HG03439 (cell line): ENCODE results near the gene MAD1L1.
"Not testable (repeated sequence)": the region's sequence is repeated elsewhere in the genome, so short reads cannot be mapped to it uniquely, and the experiment has no call there.

Source experiments
- ATAC-seq: cut with Tn5 transposase; IDR thresholded peaks from one replicate; pipeline ENCODE4 v1.9.1; 2021; ENCODE audit warnings: mild to moderate bottlenecking, moderate library complexity; ENCODE audit not compliant: unreplicated experiment

MAD1L1 gene

GRCh38 chr7:1831471-1831870 is 401.3 kb downstream of the MAD1L1 start:
- not testable (repeated sequence) for ATAC-seq

- ATAC-seq = not testable (repeated sequence)
Measured at GRCh38 chr7:1829668-1830067, 403.1 kb downstream of the MAD1L1 start.

DNA sequence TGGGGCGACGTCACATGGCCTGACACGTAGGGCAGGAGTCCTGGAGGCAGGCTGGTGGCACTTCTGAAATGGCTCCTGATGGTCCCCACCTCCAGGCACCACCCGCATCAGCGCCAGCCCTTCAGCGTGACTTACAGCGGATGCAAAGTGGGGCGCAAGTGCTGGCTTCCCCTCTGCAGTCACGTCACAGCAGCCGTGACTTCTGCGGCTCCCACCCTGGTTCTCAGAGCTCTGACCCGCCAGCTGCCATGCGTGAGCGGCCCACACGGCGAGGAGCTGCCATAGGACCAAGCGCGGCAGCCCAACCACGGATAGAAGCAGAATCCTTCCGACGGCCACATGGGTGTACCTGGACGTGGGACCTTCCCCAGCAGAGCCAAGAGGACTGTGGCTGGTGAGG is 403.6 kb downstream of the MAD1L1 start:
- ATAC-seq = no peak

- ATAC-seq = not testable (repeated sequence)
Measured at GRCh38 chr7:1828170-1828569, 404.6 kb downstream of the MAD1L1 start.

DNA sequence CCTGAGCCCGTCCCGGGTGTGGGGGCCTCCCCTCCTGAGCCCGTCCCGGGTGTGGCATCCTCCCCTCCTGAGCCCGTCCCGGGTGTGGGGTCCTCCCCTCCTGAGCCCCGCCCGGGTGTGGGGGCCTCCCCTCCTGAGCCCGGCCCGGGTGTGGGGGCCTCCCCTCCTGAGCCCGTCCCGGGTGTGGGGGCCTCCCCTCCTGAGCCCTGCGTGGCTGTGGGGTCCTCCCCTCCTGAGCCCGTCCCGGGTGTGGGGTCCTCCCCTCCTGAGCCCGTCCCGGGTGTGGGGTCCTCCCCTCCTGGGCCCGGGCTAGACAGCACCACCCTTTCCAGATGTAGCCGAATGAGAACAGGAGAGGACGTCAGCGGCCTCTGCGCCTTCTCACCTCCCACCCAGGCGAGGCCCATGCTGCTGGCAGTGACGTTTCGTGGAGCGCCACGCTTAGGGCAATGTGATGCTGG is 405.2 kb downstream of the MAD1L1 start:
- ATAC-seq = not testable (repeated sequence)

DNA sequence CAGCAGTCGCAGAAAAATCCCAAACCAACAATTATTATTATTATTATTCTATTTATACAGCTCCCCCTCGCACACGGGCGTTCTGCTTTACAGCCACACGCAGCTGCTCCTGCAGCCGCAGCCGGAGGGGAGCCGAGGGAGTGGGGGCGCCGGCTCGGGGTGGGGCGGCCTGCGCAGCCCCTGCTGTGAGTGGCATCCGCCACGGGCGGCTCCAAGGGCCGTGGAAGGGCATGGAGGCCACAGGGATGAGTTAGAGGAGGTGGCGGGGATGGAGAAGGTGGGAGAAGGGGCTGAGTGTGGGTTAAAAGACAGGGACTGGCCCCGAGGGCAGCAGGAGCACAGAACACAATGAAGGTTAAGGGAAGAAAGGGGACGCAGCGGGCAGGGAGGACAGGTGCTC is 405.8 kb downstream of the MAD1L1 start:
- ATAC-seq = not testable (repeated sequence)

DNA sequence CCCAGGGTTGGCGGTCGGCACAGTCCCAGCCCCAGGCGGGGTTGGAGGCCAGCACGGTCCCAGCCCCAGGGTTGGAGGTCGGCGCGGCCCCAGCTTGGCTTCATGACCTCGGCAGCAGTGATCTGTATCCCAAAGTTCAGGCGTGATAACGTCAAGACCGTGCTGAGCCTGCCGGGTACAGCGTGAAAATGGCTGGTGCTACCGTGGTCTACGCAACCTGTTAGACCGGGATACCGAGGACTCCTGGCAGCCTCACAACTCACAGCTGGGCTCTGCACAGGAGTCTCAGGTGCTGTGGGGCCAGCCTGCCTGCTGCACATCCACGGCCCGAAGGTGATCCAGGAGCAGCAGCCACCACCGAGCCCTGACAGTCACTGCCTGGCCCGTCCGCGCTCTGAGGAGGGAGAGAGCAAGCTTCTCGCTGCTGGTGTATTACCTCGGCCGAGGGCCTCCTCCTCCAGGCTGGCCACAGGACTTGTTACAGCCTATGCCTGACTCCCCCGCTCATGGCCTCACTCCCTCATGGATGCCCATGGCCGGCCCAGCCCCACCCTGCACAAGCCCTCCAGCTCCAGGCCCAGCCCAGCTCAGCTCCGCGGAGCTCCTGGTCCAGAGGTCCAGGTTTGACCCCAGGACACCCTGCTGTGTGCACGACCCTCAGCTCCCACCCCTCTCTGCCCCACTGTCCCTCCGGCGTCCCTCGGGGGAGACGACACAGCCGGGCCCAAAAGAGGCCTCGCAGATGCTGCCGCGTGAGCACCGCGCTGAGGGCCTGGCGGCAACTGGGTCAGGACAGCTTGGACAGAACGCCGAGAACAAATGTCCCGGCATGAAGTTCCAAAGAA is 406.6 kb downstream of the MAD1L1 start:
- ATAC-seq = no peak

- not testable (repeated sequence) for ATAC-seq
Measured at GRCh38 chr7:1825647-1825896, 407.2 kb downstream of the MAD1L1 start.

DNA sequence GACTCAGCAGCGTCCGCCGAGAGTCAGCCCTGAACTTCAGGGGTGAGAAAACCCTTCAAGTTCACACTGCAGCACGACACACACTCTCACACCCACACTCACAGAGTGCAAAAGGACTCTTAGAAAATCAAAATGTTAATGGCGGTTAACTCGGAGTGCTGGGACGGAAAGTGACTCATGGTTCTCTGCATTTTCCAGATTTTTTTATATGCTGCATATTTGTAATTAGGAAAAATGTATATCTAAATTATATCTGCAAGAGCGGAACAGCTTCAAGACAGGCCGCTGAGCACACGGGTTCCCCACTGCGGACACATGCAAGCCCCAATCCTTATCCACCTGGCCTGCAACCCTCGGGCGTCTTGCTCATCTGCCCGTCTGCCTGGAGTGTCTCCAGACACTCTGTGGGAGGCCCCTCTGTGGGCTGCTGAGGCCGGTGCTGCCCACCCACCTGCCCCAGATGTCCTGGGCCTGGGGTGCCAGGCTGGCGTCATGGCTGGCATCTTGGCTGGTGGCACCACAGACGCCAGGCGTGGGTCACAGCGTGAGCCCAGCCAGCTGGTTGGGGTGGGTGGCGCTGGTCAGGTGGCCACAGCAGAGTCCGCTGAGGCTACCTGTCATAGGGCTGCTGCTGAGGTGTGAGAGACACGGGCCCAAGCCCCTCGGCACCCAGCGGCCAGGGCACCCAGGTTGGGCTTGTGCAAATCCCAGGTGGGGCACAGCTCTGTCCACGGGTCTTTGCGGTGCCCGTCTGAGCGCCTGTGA is 407.7 kb downstream of the MAD1L1 start:
- not testable (repeated sequence) for ATAC-seq

DNA sequence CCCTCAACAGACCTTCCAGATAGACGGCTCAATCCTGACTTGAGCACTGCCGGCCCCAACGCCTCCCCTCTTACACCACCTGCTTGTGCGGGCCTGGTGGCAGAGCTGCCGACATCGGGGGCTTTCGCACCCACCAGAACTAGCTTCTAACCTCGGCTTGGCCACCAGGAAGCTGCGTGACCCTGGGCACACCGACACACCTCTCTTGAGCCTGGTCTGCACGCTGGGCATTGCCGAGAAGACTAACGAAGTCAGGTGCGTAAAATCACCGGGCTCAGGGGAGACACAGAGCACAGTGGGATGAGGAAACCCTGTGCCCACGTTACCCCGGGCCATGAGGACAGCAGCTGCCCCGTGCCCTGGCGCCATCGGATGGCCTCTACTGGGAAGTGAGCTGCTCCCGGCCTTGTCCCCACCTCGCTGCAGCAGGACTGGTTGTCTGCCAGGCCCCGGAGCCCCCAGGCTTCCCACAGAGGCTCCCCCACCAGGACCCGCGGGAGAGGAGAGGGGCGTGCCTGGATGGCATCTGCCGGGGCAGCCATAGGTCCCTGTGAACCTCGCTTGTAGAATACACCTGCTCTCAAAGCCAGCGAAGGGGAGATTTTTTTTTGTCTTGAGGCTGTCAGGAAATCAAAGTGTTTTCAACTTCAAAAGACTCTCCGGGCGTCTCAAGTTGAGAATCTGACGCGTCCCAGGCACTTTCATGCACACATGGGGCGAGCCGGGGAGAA is 408.4 kb downstream of the MAD1L1 start:
- not testable (repeated sequence) for ATAC-seq

DNA sequence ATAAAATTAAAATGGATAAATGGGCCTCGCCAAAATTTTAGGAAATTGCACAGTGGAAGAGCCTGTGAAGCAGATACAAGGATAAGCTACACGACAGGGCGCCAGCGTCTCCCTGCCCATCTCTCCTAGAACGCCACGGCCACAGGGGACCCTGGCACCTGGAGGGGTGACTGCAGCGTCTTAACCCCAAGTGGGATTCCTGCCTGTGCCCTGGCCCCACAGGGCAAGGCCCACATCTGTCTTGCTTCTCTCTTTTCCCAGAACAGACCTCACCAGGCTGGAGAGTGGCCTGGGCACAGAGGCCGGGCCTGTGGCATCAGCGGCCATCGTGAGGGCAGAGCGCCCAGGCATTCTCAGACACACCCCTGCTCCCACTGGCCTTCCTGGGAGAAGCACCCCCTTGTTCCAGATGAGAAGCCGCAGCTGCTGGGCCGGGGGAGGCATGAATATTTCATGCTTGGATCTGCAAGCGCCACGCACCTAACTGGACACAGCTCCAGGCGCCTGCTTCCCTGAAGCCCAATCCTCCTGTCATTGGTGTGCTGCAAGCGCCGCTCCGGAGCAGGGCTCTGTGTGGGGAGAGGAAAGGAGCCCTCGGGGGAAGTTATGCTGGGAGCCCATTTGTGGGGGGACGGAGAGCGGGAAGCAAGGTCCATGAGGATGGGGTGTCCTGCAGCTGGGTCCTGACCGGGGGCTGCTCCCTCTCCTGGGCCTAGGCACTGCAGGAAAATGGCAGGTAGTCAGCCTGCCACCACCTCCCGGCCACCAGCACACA is 409.2 kb downstream of the MAD1L1 start:
- ATAC-seq = no peak

DNA sequence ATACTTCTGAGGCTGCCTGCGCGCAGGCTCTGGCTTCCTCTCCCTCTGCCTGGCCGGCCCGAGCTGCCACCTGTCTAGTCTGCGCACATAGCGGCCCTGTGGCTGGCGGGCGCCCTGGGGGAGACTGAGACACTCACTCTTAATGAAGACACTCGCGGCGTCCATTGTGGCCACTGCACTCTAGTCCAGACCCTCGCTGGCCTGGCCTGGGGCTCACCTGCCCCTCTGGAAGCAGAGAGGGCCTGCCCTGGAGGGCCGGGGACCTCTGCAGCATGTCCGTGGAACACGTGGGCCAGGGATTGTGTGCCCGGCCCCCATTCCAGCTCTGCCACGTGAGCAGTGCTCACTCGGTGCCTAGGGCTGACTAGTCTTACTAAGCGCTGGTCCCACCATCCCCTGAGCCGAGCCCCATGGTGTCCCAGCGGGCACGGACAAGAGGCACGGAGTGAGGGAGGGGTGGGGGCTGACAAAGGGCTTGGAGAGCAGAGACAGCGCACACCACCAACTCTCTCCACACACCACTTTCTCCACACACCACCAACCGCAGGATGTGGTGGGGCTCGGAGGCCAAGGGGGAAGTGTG is 413.4 kb downstream of the MAD1L1 start:
- ATAC-seq = no peak

- no peak for ATAC-seq
Measured at GRCh38 chr7:1818575-1819258, 414.0 kb downstream of the MAD1L1 start.

DNA sequence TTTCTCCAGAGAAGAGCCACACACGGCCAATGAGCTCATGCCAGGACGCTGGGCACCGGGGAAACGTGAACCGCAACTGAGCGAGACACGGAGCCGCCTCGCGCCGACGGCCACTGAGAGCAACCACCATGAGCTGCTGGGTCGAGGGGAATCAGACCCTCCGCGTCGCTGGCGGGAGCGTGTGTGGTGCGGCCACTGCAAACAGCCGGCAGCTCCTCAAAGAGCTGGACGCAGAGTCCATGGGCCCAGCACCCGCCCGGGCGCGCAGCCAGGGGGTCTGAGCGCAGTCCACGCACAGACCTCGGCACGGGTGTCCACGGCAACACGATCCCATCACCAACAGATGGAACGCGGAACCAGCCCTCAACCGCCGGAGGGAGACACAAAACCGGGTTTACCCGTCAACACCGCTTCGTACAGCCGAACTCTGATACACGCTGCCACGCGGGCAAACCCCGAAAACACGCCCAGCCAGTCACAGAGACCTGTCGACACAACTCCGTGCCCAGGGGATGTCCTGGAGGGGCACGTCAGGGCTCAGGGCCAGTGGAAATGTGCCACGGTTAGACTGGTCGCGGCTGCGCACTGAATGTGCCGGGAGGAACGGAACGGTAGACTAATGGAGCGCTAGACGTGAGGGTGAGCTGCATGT is 415.6 kb downstream of the MAD1L1 start:
- no peak for ATAC-seq

GRCh38 chr7:1816451-1816850 is 416.3 kb downstream of the MAD1L1 start:
- ATAC-seq = not testable (repeated sequence)

GRCh38 chr7:1815551-1816281 is 417.0 kb downstream of the MAD1L1 start:
- not testable (repeated sequence) for ATAC-seq

DNA sequence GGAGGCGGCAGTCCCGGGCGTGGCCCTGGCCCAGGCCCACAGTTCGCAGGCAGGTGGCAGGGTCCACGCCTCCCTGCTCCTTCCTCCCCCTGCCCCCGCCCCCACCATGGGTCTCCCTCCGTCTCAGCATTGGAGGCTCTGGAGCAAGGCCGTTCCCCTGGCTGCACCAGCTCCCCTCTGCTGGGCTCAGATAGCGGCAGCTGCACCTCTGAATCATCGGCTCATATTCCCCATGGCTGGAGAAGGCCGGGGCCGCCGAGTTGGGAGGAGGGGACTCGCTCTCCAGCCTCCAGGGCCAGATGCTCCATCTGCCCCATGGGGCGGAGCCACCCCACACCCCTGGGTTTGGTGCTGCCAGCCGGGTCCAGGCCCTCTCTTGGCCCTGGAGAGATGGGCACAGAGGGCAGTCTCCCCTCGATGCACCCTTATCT is 417.7 kb downstream of the MAD1L1 start:
- no peak for ATAC-seq

DNA sequence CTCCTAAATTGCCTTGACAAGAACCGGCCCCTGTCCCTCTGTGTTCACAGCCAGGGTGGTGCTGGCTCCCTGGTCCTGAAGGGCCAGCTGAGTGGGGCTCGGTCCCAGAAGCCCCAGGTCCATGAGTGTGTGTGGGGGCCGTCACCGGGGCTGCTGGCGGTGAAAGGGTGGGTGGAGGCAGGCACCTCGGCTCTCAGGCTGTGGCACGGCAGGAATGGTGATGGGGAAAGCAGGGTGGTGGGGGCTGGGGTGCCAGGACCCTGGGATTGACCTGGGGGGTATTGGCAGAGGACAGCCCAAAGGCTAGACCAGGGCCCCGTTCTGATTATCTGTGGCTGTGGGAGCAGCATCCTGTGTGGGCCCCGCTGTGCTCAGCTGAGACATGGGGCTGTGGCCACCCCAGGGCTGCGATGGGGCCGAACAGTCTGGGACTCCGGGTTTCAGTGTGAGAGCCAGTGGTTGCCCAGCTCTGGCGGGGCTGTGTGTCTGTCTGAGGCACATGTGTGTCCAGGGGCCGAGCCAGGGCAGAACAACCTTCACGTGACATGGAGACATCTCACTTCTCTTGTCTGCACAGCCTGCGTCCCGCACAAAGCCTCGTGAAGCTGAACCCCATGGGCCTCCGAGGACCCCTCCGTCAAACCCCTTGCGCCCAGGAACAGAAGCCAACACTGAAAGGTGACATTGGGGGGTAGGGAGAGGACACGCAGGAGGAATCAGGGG is 418.5 kb downstream of the MAD1L1 start:
- ATAC-seq = no peak
